Karpas-422 (cell line): ENCODE data around the gene NDUFAF2. TPM values are rescaled to one million over a fixed set of nuclear protein-coding genes. Genes with fewer than 3 reads are reported as not detected.

ENCODE experiments used
- DNase-seq: peaks from one replicate; pipeline ENCODE4 v3.0.0-alpha.2; 2015
- H2AFZ ChIP-seq: fragments of 200-600 bp; sonication (generic); 2 replicates; pipeline ENCODE4 v1.6.1; 2014; ENCODE audit warnings: antibody characterized with exemption, low read length, mixed read lengths
- H3K27ac ChIP-seq: fragments of 200-600 bp; sonication (generic); 2 replicates; pipeline ENCODE4 v1.5.1; 2014; ENCODE audit warnings: mild to moderate bottlenecking, low read length, moderate library complexity
- H3K27me3 ChIP-seq: fragments of 200-600 bp; sonication (generic); 2 replicates; pipeline ENCODE4 v1.6.1; 2014; ENCODE audit warnings: low read length, mixed read lengths
- H3K36me3 ChIP-seq: fragments of 200-600 bp; sonication (generic); 2 replicates; pipeline ENCODE4 v1.6.1; 2014; ENCODE audit warnings: low read length, mixed read lengths; ENCODE audit not compliant: insufficient read depth
- H3K4me1 ChIP-seq: fragments of 200-600 bp; sonication (generic); 2 replicates; pipeline ENCODE4 v1.6.1; 2014; ENCODE audit warnings: mild to moderate bottlenecking, low read length, mixed read lengths
- H3K4me2 ChIP-seq: fragments of 200-600 bp; sonication (generic); 2 replicates; pipeline ENCODE4 v1.6.1; 2014; ENCODE audit warnings: low read length, low read depth, mild to moderate bottlenecking; ENCODE audit not compliant: poor library complexity, severe bottlenecking
- H3K4me3 ChIP-seq: fragments of 200-600 bp; sonication (generic); 2 replicates; pipeline ENCODE4 v1.5.1; 2014; ENCODE audit warnings: mild to moderate bottlenecking, antibody characterized with exemption, low read length, mixed read lengths
- H3K79me2 ChIP-seq: fragments of 200-600 bp; sonication (generic); 2 replicates; pipeline ENCODE4 v1.6.1; 2014; ENCODE audit warnings: mild to moderate bottlenecking, low read length, mixed read lengths
- H3K9ac ChIP-seq: fragments of 200-600 bp; sonication (generic); 2 replicates; pipeline ENCODE4 v1.6.0; 2014; ENCODE audit warnings: low read length
- H3K9me2 ChIP-seq: fragments of 200-600 bp; sonication (generic), shearing (Covaris generic); replicated peaks from 2 replicates; pipeline ENCODE4 v1.6.0; 2014; ENCODE audit warnings: mild to moderate bottlenecking, low read length, moderate library complexity; ENCODE audit not compliant: insufficient read depth
- H3K9me3 ChIP-seq: fragments of 300-700, 200-600 bp; sonication (generic); 2 replicates; pipeline ENCODE4 v1.6.1; 2014; ENCODE audit warnings: low read length, mixed read lengths
- H4K20me1 ChIP-seq: fragments of 200-600 bp; sonication (generic); 2 replicates; pipeline ENCODE4 v1.6.1; 2014; ENCODE audit warnings: mild to moderate bottlenecking, antibody characterized with exemption, low read length, low read depth; ENCODE audit not compliant: insufficient read depth
- total RNA-seq: library from RNA; depleted of rRNA; stranded (reverse); fragments of >200 nt; shearing (Covaris generic); gene quantifications from 2 replicates; pipeline ENCODE4 v1.2.3, GENCODE V29; 2014; ENCODE audit warnings: low replicate concordance

NDUFAF2 gene
- total RNA-seq, 1 experiment from 2014 or later = 46.6 TPM

GRCh38 chr5:61115968-61116367 is 171.0 kb downstream of the NDUFAF2 start:
- Histone ChIP-seq H2AFZ (no peak overlapping the region), H3K9ac (no peak overlapping the region), H3K4me3 (no peak overlapping the region), H3K27ac (no peak overlapping the region), H3K9me2 (no peaks in the 10 kb centered on the region), H3K4me2 (no peak overlapping the region), H3K4me1 (no peaks in the 10 kb centered on the region), H3K79me2 (peaks cover 11% of the 10 kb centered on the region), H3K36me3 (no peaks in the 10 kb centered on the region), H3K9me3 (peaks cover 4% of the 10 kb centered on the region; the same call in 1 of the 2 replicates), H3K27me3 (no peaks in the 10 kb centered on the region), H4K20me1 (no peaks in the 10 kb centered on the region)
- no peak for DNase-seq

- H4K20me1 ChIP-seq = no peaks in the 10 kb centered on the region
- peaks cover 15% of the 10 kb centered on the region; the same call in 1 of the 2 replicates for H3K79me2 ChIP-seq
- H3K4me2 ChIP-seq = no peak overlapping the region
- no peak overlapping the region for H3K27ac ChIP-seq
- no peaks in the 10 kb centered on the region for H3K9me3 ChIP-seq
- H3K9me2 ChIP-seq = no peaks in the 10 kb centered on the region
- H3K9ac ChIP-seq = no peak overlapping the region
- H2AFZ ChIP-seq = no peak overlapping the region
- H3K27me3 ChIP-seq = no peaks in the 10 kb centered on the region
- no peaks in the 10 kb centered on the region for H3K4me1 ChIP-seq
- H3K36me3 ChIP-seq = no peaks in the 10 kb centered on the region
- no peak overlapping the region for H3K4me3 ChIP-seq
- DNase-seq = no peak
These were observed 174.1 kb downstream of the NDUFAF2 start for GRCh38 chr5:61119066-61119465.

DNA sequence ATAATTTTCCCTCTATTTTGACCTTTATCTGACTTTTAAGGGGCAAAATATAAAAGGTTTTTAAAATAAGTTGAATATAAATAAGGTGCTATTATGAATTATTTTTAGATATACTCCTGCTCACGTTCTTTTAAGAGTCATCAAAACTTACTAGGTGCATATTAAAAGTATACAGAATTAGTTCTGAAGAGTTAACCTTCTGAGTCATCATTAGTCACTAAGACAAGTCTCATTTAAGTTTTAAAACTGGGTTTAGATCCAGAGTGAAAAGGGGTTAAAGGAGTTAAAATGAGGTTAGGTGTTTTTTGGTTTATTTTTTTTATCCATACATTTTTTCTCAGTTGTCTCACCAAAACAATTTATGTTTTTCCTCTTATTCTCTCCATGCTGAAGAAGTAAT is 175.5 kb downstream of the NDUFAF2 start:
- H3K27ac ChIP-seq = no peak overlapping the region
- H2AFZ ChIP-seq = no peak overlapping the region
- no peaks in the 10 kb centered on the region for H3K4me1 ChIP-seq
- H3K4me2 ChIP-seq = no peak overlapping the region
- H3K27me3 ChIP-seq = no peaks in the 10 kb centered on the region
- DNase-seq = no peak
- H3K9me3 ChIP-seq = no peaks in the 10 kb centered on the region
- H3K9me2 ChIP-seq = no peaks in the 10 kb centered on the region
- peaks cover 15% of the 10 kb centered on the region; the same call in 1 of the 2 replicates for H3K79me2 ChIP-seq
- H4K20me1 ChIP-seq = no peaks in the 10 kb centered on the region
- H3K36me3 ChIP-seq = no peaks in the 10 kb centered on the region
- H3K9ac ChIP-seq = no peak overlapping the region
- no peak overlapping the region for H3K4me3 ChIP-seq

- H4K20me1 ChIP-seq = no peaks in the 10 kb centered on the region
- H3K4me3 ChIP-seq = no peak overlapping the region
- no peaks in the 10 kb centered on the region for H3K9me3 ChIP-seq
- no peaks in the 10 kb centered on the region for H3K36me3 ChIP-seq
- H3K9ac ChIP-seq = no peak overlapping the region
- no peaks in the 10 kb centered on the region for H3K27me3 ChIP-seq
- no peak overlapping the region for H3K27ac ChIP-seq
- no peak for DNase-seq
- H3K4me2 ChIP-seq = no peak overlapping the region
- no peaks in the 10 kb centered on the region for H3K4me1 ChIP-seq
- peaks cover 12% of the 10 kb centered on the region; the same call in 1 of the 2 replicates for H3K79me2 ChIP-seq
- no peaks in the 10 kb centered on the region for H3K9me2 ChIP-seq
- no peak overlapping the region for H2AFZ ChIP-seq
These were observed 178.1 kb downstream of the NDUFAF2 start for GRCh38 chr5:61123145-61123544.

DNA sequence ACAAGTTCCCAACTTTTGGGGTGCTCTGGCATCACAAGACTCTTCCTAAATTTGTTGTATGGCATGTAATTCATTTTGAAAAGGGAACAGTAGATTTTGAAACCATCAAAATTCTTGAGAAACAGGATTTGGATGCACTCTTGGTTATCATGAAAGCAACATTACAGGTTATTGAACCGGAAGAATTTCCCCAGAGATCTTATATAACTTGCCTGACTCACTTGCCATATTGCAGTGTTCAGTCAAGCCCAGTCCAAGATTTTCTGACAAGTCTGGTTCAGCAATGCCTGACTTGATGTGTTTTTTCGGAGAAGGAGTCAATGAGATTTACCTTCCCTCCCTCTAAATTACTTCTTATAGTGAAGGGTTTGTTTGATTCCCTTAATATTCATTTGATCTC is 185.3 kb downstream of the NDUFAF2 start:
- no peaks in the 10 kb centered on the region for H3K4me1 ChIP-seq
- no peaks in the 10 kb centered on the region for H3K79me2 ChIP-seq

GRCh38 chr5:61132559-61132958 is 187.6 kb downstream of the NDUFAF2 start:
- Histone ChIP-seq H3K4me2 (no peak overlapping the region), H3K79me2 (0 out of 2 replicates have a peak, but pooled peaks cover 4% of the 10 kb centered on the region), H4K20me1 (no peaks in the 10 kb centered on the region), H3K9me2 (no peaks in the 10 kb centered on the region), H3K9me3 (no peaks in the 10 kb centered on the region), H3K36me3 (no peaks in the 10 kb centered on the region), H3K27me3 (no peaks in the 10 kb centered on the region), H3K4me3 (no peak overlapping the region), H2AFZ (no peak overlapping the region), H3K4me1 (no peaks in the 10 kb centered on the region), H3K27ac (no peak overlapping the region), H3K9ac (no peak overlapping the region)
- no peak for DNase-seq

More for the DNA sequence above, 185.3 kb downstream of the NDUFAF2 start:
- Histone ChIP-seq H3K4me3 (no peak overlapping the region), H3K9me2 (no peaks in the 10 kb centered on the region), H3K4me2 (no peak overlapping the region), H3K27ac (no peak overlapping the region), H2AFZ (no peak overlapping the region), H4K20me1 (no peaks in the 10 kb centered on the region), H3K9ac (no peak overlapping the region), H3K27me3 (no peaks in the 10 kb centered on the region), H3K9me3 (no peaks in the 10 kb centered on the region), H3K36me3 (no peaks in the 10 kb centered on the region)
- DNase-seq = no peak

DNA sequence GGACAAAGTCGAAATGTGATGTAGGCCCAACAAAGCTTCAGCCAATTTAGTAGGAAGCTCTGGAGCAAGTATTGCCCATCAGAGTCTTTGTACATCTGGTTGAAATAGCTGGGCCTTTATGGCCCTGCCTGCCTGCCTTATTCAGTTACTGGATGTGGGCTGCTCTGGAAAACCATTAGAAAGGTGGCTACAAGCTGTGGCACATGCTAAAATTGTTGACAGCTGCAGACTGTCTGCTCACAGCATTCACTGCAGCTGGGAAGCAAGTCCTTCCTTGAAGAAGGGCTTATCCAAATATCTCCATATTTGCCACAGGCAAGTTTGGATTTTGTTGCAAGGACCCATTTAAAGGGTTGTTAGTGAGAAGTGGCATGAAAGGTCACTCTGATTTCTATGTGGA is 192.8 kb downstream of the NDUFAF2 start:
- Histone ChIP-seq H3K9ac (no peak overlapping the region), H3K27me3 (no peaks in the 10 kb centered on the region), H2AFZ (no peak overlapping the region), H4K20me1 (no peaks in the 10 kb centered on the region), H3K36me3 (no peaks in the 10 kb centered on the region), H3K4me3 (no peak overlapping the region), H3K79me2 (peaks cover 14% of the 10 kb centered on the region; the same call in 1 of the 2 replicates), H3K9me2 (no peaks in the 10 kb centered on the region), H3K27ac (no peak overlapping the region), H3K4me2 (no peak overlapping the region), H3K9me3 (no peaks in the 10 kb centered on the region), H3K4me1 (no peaks in the 10 kb centered on the region)
- DNase-seq = no peak

GRCh38 chr5:61139094-61139873 is 194.3 kb downstream of the NDUFAF2 start:
- Histone ChIP-seq H3K9me3 (no peaks in the 10 kb centered on the region), H3K27me3 (no peaks in the 10 kb centered on the region), H3K4me2 (no peak overlapping the region), H3K79me2 (peaks cover 14% of the 10 kb centered on the region; the same call in 1 of the 2 replicates), H3K4me1 (no peaks in the 10 kb centered on the region), H3K9ac (no peak overlapping the region), H2AFZ (no peak overlapping the region), H4K20me1 (no peaks in the 10 kb centered on the region), H3K27ac (no peak overlapping the region), H3K9me2 (no peaks in the 10 kb centered on the region), H3K36me3 (no peaks in the 10 kb centered on the region), H3K4me3 (no peak overlapping the region)
- peak; percentile 67 for DNase-seq
